NT2/D1 (cell line): ENCODE results near the gene MEGF6.

Source experiments
- SUZ12 ChIP-seq: IDR thresholded peaks from 2 replicates; pipeline ENCODE4 v1.6.1; 2011; ENCODE audit not compliant: insufficient read length, insufficient read depth; ENCODE audit errors: extremely low read depth
- YY1 ChIP-seq: IDR thresholded peaks from 2 replicates; pipeline ENCODE4 v1.6.1; 2011; ENCODE audit not compliant: insufficient read length, insufficient read depth
- ZNF274 ChIP-seq: IDR thresholded peaks from 2 replicates; pipeline ENCODE4 v1.6.1; 2011; ENCODE audit warnings: mild to moderate bottlenecking, low read depth, low read length

- TF ChIP-seq SUZ12, result no peak
- TF ChIP-seq YY1, result no peak
- TF ChIP-seq ZNF274, result no peak
Observed at GRCh38 chr1:3442901-3443300, 168.4 kb downstream of the MEGF6 start.
